DND-41 (cell line): Measurements from ENCODE around the gene MPP2.

ENCODE experiments used
- CTCF ChIP-seq: IDR thresholded peaks from 2 replicates; pipeline ENCODE4 v1.5.1; 2012; ENCODE audit warnings: borderline replicate concordance, low read length, moderate library complexity, mild to moderate bottlenecking; ENCODE audit not compliant: poor library complexity, severe bottlenecking; ENCODE audit errors: extremely low read depth
- EZH2 ChIP-seq: IDR thresholded peaks from 3 replicates; pipeline ENCODE4 v1.6.1; 2012; ENCODE audit warnings: borderline replicate concordance, low read depth, mild to moderate bottlenecking, moderate library complexity, low read length, inconsistent platforms; ENCODE audit not compliant: severe bottlenecking

GRCh38 chr17:43909537-43910231 lies 2.3 kb upstream of the MPP2 start:
- TF ChIP-seq CTCF (no peak), EZH2 (no peak)
